ENCODE results near the gene NUAK2.
A peak's percentile ranks its signal among the peaks of the same experiment; 100 is the strongest.

Gene NUAK2

GRCh38 chr1:205256951-205257625 lies 64.5 kb downstream of the NUAK2 start:
- no peak for DNase-seq (ENCODE audit: low read depth in 2 of 2)

GRCh38 chr1:205255941-205256780 lies 65.4 kb downstream of the NUAK2 start:
- peak; percentile 71 to 79 for DNase-seq (ENCODE audit: low read depth in 2 of 2)

Data from stimulated activated CD4-positive, alpha-beta T cell treated with anti-CD3 and anti-CD28 coated beads, Interleukin-15, amount 100 ng/mL, for 48 hours (primary cell).